Thyroid gland (tissue), 4 donors: ENCODE data around the gene RPLP2. TPM values are rescaled to one million over a fixed set of nuclear protein-coding genes. Genes with fewer than 3 reads are reported as not detected.

Experiments
- DNase-seq, 2 donors: peaks; one replicate each; pipeline ENCODE4 v3.0.0-alpha.2; 2019
- H3K27ac ChIP-seq, 3 donors: fragments of 200-600 bp; sonication (generic); 1 replicate in 2 of 3; 2 replicates in 1 of 3; pipeline ENCODE4 v1.5.1; 2016 to 2019; ENCODE audit warnings: mild to moderate bottlenecking in 1 of 3, moderate library complexity in 1 of 3
- H3K27me3 ChIP-seq: fragments of 200-600 bp; sonication (generic); one replicate; pipeline ENCODE4 v1.5.1; 2019
- H3K36me3 ChIP-seq, 2 donors: fragments of 200-600 bp; sonication (generic); one replicate each; pipeline ENCODE4 v1.5.1; 2016 to 2019
- H3K4me1 ChIP-seq, 2 donors: fragments of 200-600 bp; sonication (generic); one replicate each; pipeline ENCODE4 v1.5.1; 2017 to 2019
- H3K4me3 ChIP-seq, 3 donors: fragments of 200-600 bp; sonication (generic); replicated peaks in 1 of 3; 1 replicate in 2 of 3; 2 replicates in 1 of 3; pipeline ENCODE4 v1.5.1; 2016; ENCODE audit warnings: mild to moderate bottlenecking in 1 of 3
- H3K9me3 ChIP-seq: fragments of 200-600 bp; sonication (generic); one replicate; pipeline ENCODE4 v1.5.1; 2017
- POLR2A ChIP-seq, 2 donors: fragments of 450-650 bp; IDR thresholded peaks; one replicate each; pipeline ENCODE4 v1.6.1; 2017; ENCODE audit warnings: antibody characterized with exemption in 2 of 2, mild to moderate bottlenecking in 2 of 2, moderate library complexity in 1 of 2
- WGBS, 2 donors: methylation state at CpG; one replicate each; pipeline ENCODE4 v1.1.5; 2017; 5-methylcytosine and 5-hydroxymethylcytosine counted together
- intact Hi-C: fragments of 100-400 bp; cut with DNase I; formaldehyde crosslinking; loops from one replicate; pipeline ENCODE4 v1.15.1; 2023
- total RNA-seq, 4 donors: library from RNA; depleted of rRNA; stranded (reverse); fragments of >200 nt; gene quantifications; one replicate each; pipeline ENCODE4 v1.2.3, GENCODE V29; 2016
- TF ChIP-seq, protein P1 (sequence below), 6 experiments: fragments of 200-600 bp in 3 of 6; fragments of 450-650 bp in 3 of 6; sonication (generic) in 3 of 6; IDR thresholded peaks; one replicate each; pipeline ENCODE4 v1.5.1; 2016 to 2019; ENCODE audit warnings: antibody characterized with exemption in 6 of 6, mild to moderate bottlenecking in 2 of 6, inconsistent platforms in 1 of 6, moderate library complexity in 1 of 6

Gene RPLP2
- total RNA-seq, 4 donors from 2014 or later, result 172 to 526 (median 290) TPM

DNA sequence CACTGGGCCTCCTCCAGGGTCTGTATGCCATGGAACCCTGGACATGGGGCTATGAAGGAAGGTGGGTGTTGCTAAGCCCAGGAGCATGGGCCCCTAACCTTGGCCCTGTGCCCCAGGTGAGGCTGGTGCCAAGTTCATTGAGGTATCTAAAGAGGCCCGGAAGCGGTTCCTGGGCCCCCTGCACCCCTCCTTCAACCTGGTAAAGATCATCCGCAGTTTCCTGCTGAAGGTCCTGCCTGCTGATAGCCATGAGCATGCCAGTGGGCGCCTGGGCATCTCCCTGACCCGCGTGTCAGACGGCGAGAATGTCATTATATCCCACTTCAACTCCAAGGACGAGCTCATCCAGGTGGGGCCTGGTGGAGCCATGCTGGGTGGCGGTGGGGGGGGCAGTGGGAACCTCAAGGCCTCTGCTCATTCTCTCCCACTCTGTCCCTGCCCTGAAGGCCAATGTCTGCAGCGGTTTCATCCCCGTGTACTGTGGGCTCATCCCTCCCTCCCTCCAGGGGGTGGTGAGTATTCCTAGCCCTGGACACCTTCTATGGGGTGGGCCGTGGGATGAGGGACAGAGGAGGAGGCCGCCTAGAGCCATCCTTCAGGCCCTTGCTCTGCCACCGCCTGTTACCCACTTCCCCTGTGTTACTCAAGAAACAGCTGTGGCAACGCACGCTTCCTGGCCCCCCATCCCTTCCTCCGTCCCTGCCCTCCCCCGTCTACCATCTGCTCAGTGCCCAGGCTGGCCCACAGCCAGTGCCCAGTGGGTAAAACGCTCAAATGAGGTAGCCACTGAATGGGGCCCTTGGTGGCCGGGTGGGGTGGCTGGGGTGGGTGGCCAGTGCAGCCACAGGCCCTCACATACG lies 12.0 kb downstream of the RPLP2 start:
- H3K9me3 ChIP-seq, result no peaks in the 10 kb centered on the region
- 69 to 82% methylated on average over 14 to 22 of the region's 22 CpGs for whole genome bisulfite sequencing, 2 donors
- DNase-seq, result no peak
- no peak for TF ChIP-seq POLR2A (IDR thresholded peaks at IDR 0.05)
- TF ChIP-seq, protein P1, sequence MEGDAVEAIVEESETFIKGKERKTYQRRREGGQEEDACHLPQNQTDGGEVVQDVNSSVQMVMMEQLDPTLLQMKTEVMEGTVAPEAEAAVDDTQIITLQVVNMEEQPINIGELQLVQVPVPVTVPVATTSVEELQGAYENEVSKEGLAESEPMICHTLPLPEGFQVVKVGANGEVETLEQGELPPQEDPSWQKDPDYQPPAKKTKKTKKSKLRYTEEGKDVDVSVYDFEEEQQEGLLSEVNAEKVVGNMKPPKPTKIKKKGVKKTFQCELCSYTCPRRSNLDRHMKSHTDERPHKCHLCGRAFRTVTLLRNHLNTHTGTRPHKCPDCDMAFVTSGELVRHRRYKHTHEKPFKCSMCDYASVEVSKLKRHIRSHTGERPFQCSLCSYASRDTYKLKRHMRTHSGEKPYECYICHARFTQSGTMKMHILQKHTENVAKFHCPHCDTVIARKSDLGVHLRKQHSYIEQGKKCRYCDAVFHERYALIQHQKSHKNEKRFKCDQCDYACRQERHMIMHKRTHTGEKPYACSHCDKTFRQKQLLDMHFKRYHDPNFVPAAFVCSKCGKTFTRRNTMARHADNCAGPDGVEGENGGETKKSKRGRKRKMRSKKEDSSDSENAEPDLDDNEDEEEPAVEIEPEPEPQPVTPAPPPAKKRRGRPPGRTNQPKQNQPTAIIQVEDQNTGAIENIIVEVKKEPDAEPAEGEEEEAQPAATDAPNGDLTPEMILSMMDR (IDR thresholded peaks at IDR 0.05), result no peak
- no peaks in the 10 kb centered on the region for H3K27me3 ChIP-seq
- peaks cover 25 to 30% of the 10 kb centered on the region in 2 donors for H3K4me1 ChIP-seq
- H3K27ac ChIP-seq, result peak overlapping the region in 1 of 3 donors; percentile 78
- intact Hi-C loops, result loop anchor here (10.0 kb wide), 1 partner anchor 93 kb away; the partner anchor contains the start of gene CHID1
- H3K36me3 ChIP-seq, result peaks cover 28 to 36% of the 10 kb centered on the region in 2 donors
- peak overlapping the region in 1 of 3 donors; percentile 89 for H3K4me3 ChIP-seq

GRCh38 chr11:823441-824291 lies 13.9 kb downstream of the RPLP2 start:
- peaks cover 36 to 44% of the 10 kb centered on the region in 2 donors for H3K4me1 ChIP-seq
- no peaks in the 10 kb centered on the region for H3K27me3 ChIP-seq
- H3K27ac ChIP-seq, result no peak overlapping the region
- peaks cover 28 to 36% of the 10 kb centered on the region in 2 donors for H3K36me3 ChIP-seq
- no peak overlapping the region for H3K4me3 ChIP-seq
- DNase-seq, result no peak
- whole genome bisulfite sequencing, 2 donors, result 87 to 94% methylated on average over 15 to 37 of the region's 53 CpGs
- intact Hi-C loops, result loop anchor here (10.0 kb wide), 1 partner anchor 91 kb away; the partner anchor contains the start of gene CHID1
- H3K9me3 ChIP-seq, result no peaks in the 10 kb centered on the region
- TF ChIP-seq, protein P1 (IDR thresholded peaks at IDR 0.05), result no peak
- TF ChIP-seq POLR2A (IDR thresholded peaks at IDR 0.05), result no peak

DNA sequence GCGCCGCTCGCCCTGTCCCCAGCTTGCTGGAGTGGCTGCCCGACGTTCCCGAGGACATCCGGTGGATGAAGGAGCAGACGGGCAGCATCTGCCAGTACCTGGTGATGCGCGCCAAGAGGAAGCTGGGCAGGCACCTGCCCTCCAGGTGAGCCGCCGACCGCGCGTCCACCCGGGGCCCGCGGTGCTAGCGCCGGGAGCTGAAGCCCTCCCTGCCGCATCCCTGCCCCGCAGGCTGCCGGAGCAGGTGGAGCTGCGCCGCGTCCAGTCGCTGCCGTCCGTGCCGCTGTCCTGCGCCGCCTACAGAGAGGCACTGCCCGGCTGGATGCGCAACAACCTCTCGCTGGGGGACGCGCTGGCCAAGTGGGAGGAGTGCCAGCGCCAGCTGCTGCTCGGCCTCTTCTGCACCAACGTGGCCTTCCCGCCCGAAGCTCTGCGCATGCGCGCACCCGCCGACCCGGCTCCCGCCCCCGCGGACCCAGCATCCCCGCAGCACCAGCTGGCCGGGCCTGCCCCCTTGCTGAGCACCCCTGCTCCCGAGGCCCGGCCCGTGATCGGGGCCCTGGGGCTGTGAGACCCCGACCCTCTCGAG lies 14.6 kb downstream of the RPLP2 start:
- intact Hi-C loops, result loop anchor here (10.0 kb wide), 1 partner anchor 90 kb away; the partner anchor contains the start of gene CHID1
- no peak for TF ChIP-seq POLR2A (IDR thresholded peaks at IDR 0.05)
- TF ChIP-seq, protein P1 (IDR thresholded peaks at IDR 0.05), result no peak
- Histone ChIP-seq H3K27me3 (no peaks in the 10 kb centered on the region), H3K4me3 (no peak overlapping the region), H3K4me1 (peaks cover 41 to 48% of the 10 kb centered on the region in 2 donors), H3K9me3 (no peaks in the 10 kb centered on the region), H3K36me3 (peaks cover 28 to 36% of the 10 kb centered on the region in 2 donors), H3K27ac (no peak overlapping the region)
- 88 to 89% methylated on average over 31 to 36 of the region's 59 CpGs for WGBS, 2 donors
- no peak for DNase-seq

DNA sequence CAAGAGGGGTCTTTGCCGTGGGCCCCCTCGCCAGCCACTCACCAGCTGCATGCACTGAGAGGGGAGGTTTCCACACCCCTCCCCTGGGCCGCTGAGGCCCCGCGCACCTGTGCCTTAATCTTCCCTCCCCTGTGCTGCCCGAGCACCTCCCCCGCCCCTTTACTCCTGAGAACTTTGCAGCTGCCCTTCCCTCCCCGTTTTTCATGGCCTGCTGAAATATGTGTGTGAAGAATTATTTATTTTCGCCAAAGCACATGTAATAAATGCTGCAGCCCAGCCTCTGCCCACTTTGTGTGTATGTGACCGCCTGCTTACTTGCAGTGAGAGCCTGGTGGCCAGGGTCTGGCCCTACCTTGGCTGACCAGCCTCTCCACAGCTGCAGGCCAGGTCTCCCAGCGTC lies 15.2 kb downstream of the RPLP2 start:
- H3K4me1 ChIP-seq, result peaks cover 46 to 53% of the 10 kb centered on the region in 2 donors
- no peak overlapping the region for H3K4me3 ChIP-seq
- 89 to 92% methylated on average over 10 to 11 of the region's 11 CpGs for WGBS, 2 donors
- TF ChIP-seq, protein P1 (IDR thresholded peaks at IDR 0.05), result no peak
- no peak for TF ChIP-seq POLR2A (IDR thresholded peaks at IDR 0.05)
- H3K9me3 ChIP-seq, result no peaks in the 10 kb centered on the region
- intact Hi-C loops, result loop anchor here (10.0 kb wide), 1 partner anchor 90 kb away; the partner anchor contains the start of gene CHID1
- H3K27ac ChIP-seq, result no peak overlapping the region
- no peak for DNase-seq
- H3K27me3 ChIP-seq, result no peaks in the 10 kb centered on the region
- H3K36me3 ChIP-seq, result peaks cover 28 to 36% of the 10 kb centered on the region in 2 donors
